ENCODE measurements around the gene UPK3BL1. TPM values are rescaled to one million over a fixed set of nuclear protein-coding genes. Genes with fewer than 3 reads are reported as not detected.

Gene UPK3BL1
- 7.1 to 16.1 TPM (median 11.6 TPM) in 5 replicates for total RNA-seq (2022; extraction: Qiagen RNA extraction; ENCODE audit: low read depth)

GRCh38 chr7:102642691-102643090, at the start of gene UPK3BL1:
Gene UPK3BL1, minus strand, starts transcription at chr7:102642791. Its CDS starts 50 bp downstream, at chr7:102642741.

DNA sequence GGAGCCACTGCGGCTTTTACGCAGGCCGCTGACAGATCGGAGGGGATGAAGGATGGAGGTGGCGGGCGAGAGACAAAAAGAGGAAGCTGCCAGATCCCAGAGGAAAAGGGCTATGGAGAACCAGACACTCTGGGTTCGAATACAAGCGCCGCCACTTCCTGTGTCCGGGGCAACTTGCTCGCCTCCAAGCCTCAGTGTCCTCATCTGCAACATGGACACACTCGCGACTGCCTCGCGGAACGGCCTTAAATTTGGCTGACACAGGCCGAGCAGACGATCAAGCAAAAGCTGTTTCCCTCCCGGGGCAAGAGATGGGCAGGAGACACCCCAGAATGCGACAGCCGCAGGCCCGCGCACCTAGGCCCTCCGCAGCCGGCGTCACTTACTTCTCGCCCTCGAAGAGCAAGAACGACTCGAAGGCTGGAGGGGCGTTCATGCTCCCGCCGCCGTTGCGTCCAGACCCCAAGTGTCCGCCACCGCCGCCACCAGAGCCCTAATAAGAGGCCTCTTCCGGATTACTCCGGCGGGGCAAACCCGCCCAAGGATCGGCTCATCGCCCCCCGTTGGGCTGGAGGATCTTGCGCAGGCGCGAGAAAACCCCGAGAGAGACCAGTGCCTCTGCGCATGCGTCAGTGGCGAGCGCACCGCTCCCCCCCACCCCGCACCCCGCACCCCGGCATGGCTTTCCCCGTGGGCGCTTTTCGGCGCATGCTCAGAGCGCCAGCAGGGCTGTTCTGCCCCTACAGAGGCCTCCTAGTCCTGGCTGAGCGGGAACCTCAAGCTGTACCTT, 28.8 kb upstream of the UPK3BL1 start, which contains the start of gene POLR2J2:
Gene POLR2J2 (minus strand): TSS at position 498 of the 790 bp plus-strand sequence. CDS start 62 bp downstream, at position 436.

GRCh38 chr7:102649924-102650323, 7.3 kb upstream of the UPK3BL1 start, which contains the start of gene SPDYE2B:
Gene SPDYE2B, plus strand, starts transcription at chr7:102650319. Its CDS starts 2,030 bp downstream, at chr7:102652349.

GRCh38 chr7:102616507-102617125, 26.0 kb downstream of the UPK3BL1 start, which contains the start of gene RASA4:
Gene RASA4, minus strand, starts transcription at chr7:102616756. Its CDS starts 67 bp downstream, at chr7:102616689.

Other genes starting within 250 kb of the UPK3BL1 start
- 21.5 to 24.7 TPM (median 23.7 TPM) in 5 replicates for gene PRKRIP1, start 246.4 kb downstream of the UPK3BL1 start, total RNA-seq (2022; extraction: Qiagen RNA extraction; ENCODE audit: low read depth)
- 25.6 to 39.5 TPM (median 38.0 TPM) in 5 replicates for gene ORAI2, start 209.2 kb downstream of the UPK3BL1 start, total RNA-seq (2022; extraction: Qiagen RNA extraction; ENCODE audit: low read depth)
- 9.3 to 12.9 TPM (median 11.5 TPM) in 5 replicates for gene ALKBH4, start 177.9 kb downstream of the UPK3BL1 start, total RNA-seq (2022; extraction: Qiagen RNA extraction; ENCODE audit: low read depth)
- gene LRWD1, start 177.8 kb downstream of the UPK3BL1 start, total RNA-seq (2022; extraction: Qiagen RNA extraction; ENCODE audit: low read depth) = 22.8 to 33.4 TPM (median 26.4 TPM) in 5 replicates
- gene POLR2J, start 163.9 kb downstream of the UPK3BL1 start, total RNA-seq (2022; extraction: Qiagen RNA extraction; ENCODE audit: low read depth) = 105 to 118 TPM (median 109 TPM) in 5 replicates
- 1.0 to 2.1 TPM (median 1.5 TPM) in 5 replicates for gene RASA4B, start 125.0 kb downstream of the UPK3BL1 start, total RNA-seq (2022; extraction: Qiagen RNA extraction; ENCODE audit: low read depth)
- gene UPK3BL2, start 99.1 kb downstream of the UPK3BL1 start, total RNA-seq (2022; extraction: Qiagen RNA extraction; ENCODE audit: low read depth) = 1.6 to 2.3 TPM (median 2.0 TPM) in 5 replicates
- gene SPDYE2, start 91.6 kb downstream of the UPK3BL1 start, total RNA-seq (2022; extraction: Qiagen RNA extraction; ENCODE audit: low read depth) = not detected in 5 replicates
- gene POLR2J3, start 70.2 kb downstream of the UPK3BL1 start, total RNA-seq (2022; extraction: Qiagen RNA extraction; ENCODE audit: low read depth) = 16.2 to 72.1 TPM (median 35.8 TPM) in 5 replicates
- 1.7 to 2.7 TPM (median 2.3 TPM) in 5 replicates for gene RASA4, start 26.0 kb downstream of the UPK3BL1 start, total RNA-seq (2022; extraction: Qiagen RNA extraction; ENCODE audit: low read depth)
- not detected in 5 replicates for gene SPDYE2B, start 7.5 kb upstream of the UPK3BL1 start, total RNA-seq (2022; extraction: Qiagen RNA extraction; ENCODE audit: low read depth)
- 0.21 to 0.51 TPM (median 0.42 TPM) in 5 replicates for gene POLR2J2, start 28.9 kb upstream of the UPK3BL1 start, total RNA-seq (2022; extraction: Qiagen RNA extraction; ENCODE audit: low read depth)
- 5.9 to 9.4 TPM (median 8.1 TPM) in 5 replicates for gene FAM185A, start 106.2 kb upstream of the UPK3BL1 start, total RNA-seq (2022; extraction: Qiagen RNA extraction; ENCODE audit: low read depth)